ENCODE results near the gene CPPED1.

GRCh38 chr16:12828206-12828605 is 24.5 kb upstream of the CPPED1 start:
- TF ChIP-seq POLR2AphosphoS5 (IDR thresholded peaks at IDR 0.05; ENCODE audit: borderline replicate concordance, low read depth, low read length) (no peak), EZH2 (IDR thresholded peaks at IDR 0.05) (no peak), FOXP2 (optimal IDR thresholded peaks at IDR 0.05; ENCODE audit: control extremely low read depth, extremely low read length, insufficient read depth) (no peak)
